ENCODE measurements around the gene ZNF32. TPM values are rescaled to one million over a fixed set of nuclear protein-coding genes. Genes with fewer than 3 reads are reported as not detected.
A peak's percentile ranks its signal among the peaks of the same experiment; 100 is the strongest.

The ZNF32 gene
- total RNA-seq, 1 experiment from 2014 or later, result 37.6 TPM

DNA sequence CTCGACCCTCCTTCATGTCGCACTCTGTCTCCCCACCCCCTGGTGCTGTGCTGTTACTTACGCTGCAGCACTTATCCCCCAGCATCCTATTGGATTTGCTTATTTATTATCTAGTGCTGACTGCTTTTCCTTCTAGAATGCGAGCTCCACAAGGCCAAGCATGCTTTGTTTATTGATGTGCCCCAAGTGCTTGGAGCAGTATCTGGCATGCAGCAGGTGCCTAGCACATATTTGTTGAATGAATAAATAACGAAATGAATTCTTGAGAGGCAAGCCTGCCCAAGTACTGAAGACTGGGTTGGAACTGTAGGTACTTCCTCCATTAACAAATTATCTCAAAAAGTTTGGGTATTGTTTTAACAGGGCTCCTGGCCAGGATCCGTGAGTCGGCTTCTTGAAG lies 24.8 kb upstream of the ZNF32 start:
- no TSS peak for BruUV-seq (replicated peaks)
- TF ChIP-seq, protein P1, sequence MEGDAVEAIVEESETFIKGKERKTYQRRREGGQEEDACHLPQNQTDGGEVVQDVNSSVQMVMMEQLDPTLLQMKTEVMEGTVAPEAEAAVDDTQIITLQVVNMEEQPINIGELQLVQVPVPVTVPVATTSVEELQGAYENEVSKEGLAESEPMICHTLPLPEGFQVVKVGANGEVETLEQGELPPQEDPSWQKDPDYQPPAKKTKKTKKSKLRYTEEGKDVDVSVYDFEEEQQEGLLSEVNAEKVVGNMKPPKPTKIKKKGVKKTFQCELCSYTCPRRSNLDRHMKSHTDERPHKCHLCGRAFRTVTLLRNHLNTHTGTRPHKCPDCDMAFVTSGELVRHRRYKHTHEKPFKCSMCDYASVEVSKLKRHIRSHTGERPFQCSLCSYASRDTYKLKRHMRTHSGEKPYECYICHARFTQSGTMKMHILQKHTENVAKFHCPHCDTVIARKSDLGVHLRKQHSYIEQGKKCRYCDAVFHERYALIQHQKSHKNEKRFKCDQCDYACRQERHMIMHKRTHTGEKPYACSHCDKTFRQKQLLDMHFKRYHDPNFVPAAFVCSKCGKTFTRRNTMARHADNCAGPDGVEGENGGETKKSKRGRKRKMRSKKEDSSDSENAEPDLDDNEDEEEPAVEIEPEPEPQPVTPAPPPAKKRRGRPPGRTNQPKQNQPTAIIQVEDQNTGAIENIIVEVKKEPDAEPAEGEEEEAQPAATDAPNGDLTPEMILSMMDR (conservative IDR thresholded peaks at IDR 0.05; ENCODE audit: low read depth, low read length), result no peak
- TF ChIP-seq EZH2 (IDR thresholded peaks at IDR 0.05; ENCODE audit: borderline replicate concordance, low read depth, low read length, poor library complexity, severe bottlenecking), result no peak
- H3K36me3 ChIP-seq (ENCODE audit: insufficient read depth, low read length, poor library complexity, severe bottlenecking), result no peaks in the 10 kb centered on the region
- ChIA-PET POLR2A (ENCODE audit: low non-redundant PET) (no interaction called here), CTCF (no interaction called here)
- intact Hi-C loops (cut with micrococcal nuclease; ENCODE audit: unreplicated experiment), result loop anchor here (5.0 to 10.0 kb wide), 3 partner anchors 631 to 1301 kb away; partner anchors contain the start of genes CXCL12 and DEPP1
- H3K27ac ChIP-seq (ENCODE audit: low read depth, low read length, poor library complexity, severe bottlenecking), result no peak overlapping the region
- H3K4me1 ChIP-seq (ENCODE audit: insufficient read depth, low read length, poor library complexity, severe bottlenecking), result no peaks in the 10 kb centered on the region
- no peaks in the 10 kb centered on the region for H3K9me3 ChIP-seq (ENCODE audit: low read depth, low read length, poor library complexity, severe bottlenecking)
- no peak overlapping the region for H3K4me3 ChIP-seq (ENCODE audit: low read depth, low read length, poor library complexity, severe bottlenecking)
- H3K27me3 ChIP-seq (replicated peaks; ENCODE audit: insufficient read depth, low read depth, low read length, poor library complexity), result no peaks in the 10 kb centered on the region
- DNase-seq (ENCODE audit: low spot score), result no peak

DNA sequence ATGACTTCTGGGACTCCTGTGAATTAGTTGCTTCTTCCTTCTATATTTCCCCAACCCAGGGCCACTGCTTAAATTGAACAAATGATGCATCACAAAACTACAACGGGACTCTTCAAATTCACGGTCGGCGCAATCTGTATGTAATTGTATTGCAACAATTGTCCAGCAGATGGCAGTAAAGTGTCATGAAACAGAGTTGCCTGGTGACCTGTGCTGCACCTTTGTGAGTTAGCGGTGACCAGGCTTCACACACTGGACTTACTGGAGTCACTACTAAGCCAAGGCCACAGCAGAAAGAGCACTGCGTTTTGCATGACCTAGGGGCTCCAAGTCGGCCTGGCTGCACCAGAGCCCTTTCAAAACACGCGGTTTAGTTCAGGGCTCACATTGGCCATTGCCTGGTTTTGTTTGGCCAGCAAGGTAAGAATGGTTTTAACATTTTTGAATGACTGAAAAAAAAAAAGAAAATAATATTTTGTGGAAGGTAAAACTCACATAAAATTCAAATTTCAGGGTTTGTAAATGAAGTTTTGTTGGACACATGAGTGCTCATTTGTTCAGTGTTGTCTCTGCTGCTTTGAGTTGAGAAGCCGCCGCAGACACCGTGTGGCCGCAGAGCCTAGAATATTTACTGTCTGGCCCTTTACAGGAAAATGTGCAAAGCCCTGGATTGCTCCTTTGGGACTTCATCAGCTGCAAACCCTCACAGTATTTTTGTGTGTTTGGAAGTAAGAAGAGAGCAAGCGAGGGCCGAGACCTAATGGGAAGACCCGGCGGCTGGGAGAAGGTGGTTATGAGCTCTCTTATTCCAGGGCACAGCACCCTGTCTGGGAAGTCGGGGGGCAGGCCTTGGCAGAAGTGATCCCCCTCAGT lies 23.2 kb upstream of the ZNF32 start:
- H3K36me3 ChIP-seq (ENCODE audit: insufficient read depth, low read length, poor library complexity, severe bottlenecking), result no peaks in the 10 kb centered on the region
- TF ChIP-seq, protein P1 (conservative IDR thresholded peaks at IDR 0.05; ENCODE audit: low read depth, low read length), result peak; percentile 85
- TF ChIP-seq EZH2 (IDR thresholded peaks at IDR 0.05; ENCODE audit: borderline replicate concordance, low read depth, low read length, poor library complexity, severe bottlenecking), result no peak
- no peaks in the 10 kb centered on the region for H3K9me3 ChIP-seq (ENCODE audit: low read depth, low read length, poor library complexity, severe bottlenecking)
- no peaks in the 10 kb centered on the region for H3K4me1 ChIP-seq (ENCODE audit: insufficient read depth, low read length, poor library complexity, severe bottlenecking)
- intact Hi-C loops (cut with micrococcal nuclease; ENCODE audit: unreplicated experiment), result loop anchor here (2.0 to 10.0 kb wide), 4 partner anchors 633 to 1303 kb away; partner anchors contain the start of genes CXCL12 and DEPP1
- no peak overlapping the region for H3K27ac ChIP-seq (ENCODE audit: low read depth, low read length, poor library complexity, severe bottlenecking)
- CTCF ChIA-PET, result interaction anchor here (1.3 kb wide), 1 partner anchor 715 kb away, joined by 3 read pairs; no protein-coding TSS in a partner anchor
- DNase-seq (ENCODE audit: low spot score), result peak; percentile 56
- H3K27me3 ChIP-seq (replicated peaks; ENCODE audit: insufficient read depth, low read depth, low read length, poor library complexity), result peaks cover 4% of the 10 kb centered on the region
- no TSS peak for BruUV-seq (replicated peaks)
- POLR2A ChIA-PET (ENCODE audit: low non-redundant PET), result no interaction called here
- no peak overlapping the region for H3K4me3 ChIP-seq (ENCODE audit: low read depth, low read length, poor library complexity, severe bottlenecking)

DNA sequence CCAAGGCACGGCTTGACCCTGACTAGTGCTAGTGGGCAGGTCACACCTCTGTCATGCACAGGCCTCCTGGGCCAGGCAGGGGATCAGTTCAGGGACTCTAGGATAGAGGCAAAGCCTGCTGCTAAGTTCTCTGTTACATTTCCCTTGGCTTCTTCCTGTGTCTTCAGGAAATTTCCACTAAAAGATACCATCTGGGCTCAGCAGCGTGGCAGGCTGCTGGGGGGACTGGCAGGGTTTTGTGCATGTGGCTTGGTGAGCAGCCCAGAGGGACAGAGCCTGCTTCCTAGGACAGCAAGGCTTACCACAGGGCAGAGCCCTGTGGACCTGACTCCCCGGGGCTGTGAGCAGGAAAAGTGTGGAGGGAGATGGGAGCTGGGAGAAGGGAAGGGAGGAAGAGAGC lies 20.7 kb upstream of the ZNF32 start:
- ChIA-PET CTCF (no interaction called here), POLR2A (ENCODE audit: low non-redundant PET) (no interaction called here)
- intact Hi-C loops (cut with micrococcal nuclease; ENCODE audit: unreplicated experiment), result no loop called here
- Histone ChIP-seq H3K4me1 (ENCODE audit: insufficient read depth, low read length, poor library complexity, severe bottlenecking) (no peaks in the 10 kb centered on the region), H3K36me3 (ENCODE audit: insufficient read depth, low read length, poor library complexity, severe bottlenecking) (no peaks in the 10 kb centered on the region), H3K27ac (ENCODE audit: low read depth, low read length, poor library complexity, severe bottlenecking) (no peak overlapping the region), H3K4me3 (ENCODE audit: low read depth, low read length, poor library complexity, severe bottlenecking) (no peak overlapping the region), H3K27me3 (replicated peaks; ENCODE audit: insufficient read depth, low read depth, low read length, poor library complexity) (peaks cover 4% of the 10 kb centered on the region), H3K9me3 (ENCODE audit: low read depth, low read length, poor library complexity, severe bottlenecking) (no peaks in the 10 kb centered on the region)
- no TSS peak for BruUV-seq (replicated peaks)
- TF ChIP-seq EZH2 (IDR thresholded peaks at IDR 0.05; ENCODE audit: borderline replicate concordance, low read depth, low read length, poor library complexity, severe bottlenecking), result no peak
- TF ChIP-seq, protein P1 (conservative IDR thresholded peaks at IDR 0.05; ENCODE audit: low read depth, low read length), result no peak
- DNase-seq (ENCODE audit: low spot score), result no peak

All from A673 (cell line).